Upper lobe of left lung (tissue), 4 donors: ENCODE data around the gene ELN.

Experiments
- EP300 ChIP-seq, 4 donors: sonication (generic); formaldehyde crosslinking; IDR thresholded peaks; one replicate each; pipeline ENCODE4 v1.5.1; 2017; ENCODE audit warnings: antibody characterized with exemption in 4 of 4, control low read depth in 2 of 4
- POLR2AphosphoS5 ChIP-seq, 2 donors: sonication (generic); formaldehyde crosslinking; IDR thresholded peaks; one replicate each; pipeline ENCODE4 v1.5.1; 2017; ENCODE audit warnings: antibody characterized with exemption in 2 of 2
- TF ChIP-seq, protein P1 (sequence below), 6 experiments: fragments of 450-650 bp in 4 of 6; fragments of 200-600 bp in 2 of 6; sonication (generic) in 2 of 6; IDR thresholded peaks; one replicate each; pipeline ENCODE4 v1.5.1; 2016 to 2019; ENCODE audit warnings: antibody characterized with exemption in 6 of 6

DNA sequence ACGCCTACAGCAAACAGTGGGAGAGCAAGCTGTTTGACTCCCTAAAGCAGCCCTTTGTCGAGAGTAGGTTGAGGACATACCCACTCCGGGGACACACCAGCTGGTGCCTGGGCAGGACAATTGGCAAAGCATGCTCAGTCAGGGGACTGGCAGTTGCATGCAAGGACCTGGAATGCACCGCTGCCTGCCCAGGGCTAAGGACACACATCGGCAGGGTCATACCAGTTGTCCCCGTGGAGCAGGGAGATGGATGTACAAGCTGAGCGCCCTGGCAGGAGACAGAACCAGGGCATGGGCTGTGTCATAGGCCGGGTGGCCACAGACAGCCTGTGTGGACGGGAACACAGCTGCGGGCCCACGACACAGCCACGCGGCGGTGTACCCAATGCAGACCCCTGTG lies 18.3 kb upstream of the ELN start:
- no peak for TF ChIP-seq EP300 (IDR thresholded peaks at IDR 0.05)
- TF ChIP-seq, protein P1, sequence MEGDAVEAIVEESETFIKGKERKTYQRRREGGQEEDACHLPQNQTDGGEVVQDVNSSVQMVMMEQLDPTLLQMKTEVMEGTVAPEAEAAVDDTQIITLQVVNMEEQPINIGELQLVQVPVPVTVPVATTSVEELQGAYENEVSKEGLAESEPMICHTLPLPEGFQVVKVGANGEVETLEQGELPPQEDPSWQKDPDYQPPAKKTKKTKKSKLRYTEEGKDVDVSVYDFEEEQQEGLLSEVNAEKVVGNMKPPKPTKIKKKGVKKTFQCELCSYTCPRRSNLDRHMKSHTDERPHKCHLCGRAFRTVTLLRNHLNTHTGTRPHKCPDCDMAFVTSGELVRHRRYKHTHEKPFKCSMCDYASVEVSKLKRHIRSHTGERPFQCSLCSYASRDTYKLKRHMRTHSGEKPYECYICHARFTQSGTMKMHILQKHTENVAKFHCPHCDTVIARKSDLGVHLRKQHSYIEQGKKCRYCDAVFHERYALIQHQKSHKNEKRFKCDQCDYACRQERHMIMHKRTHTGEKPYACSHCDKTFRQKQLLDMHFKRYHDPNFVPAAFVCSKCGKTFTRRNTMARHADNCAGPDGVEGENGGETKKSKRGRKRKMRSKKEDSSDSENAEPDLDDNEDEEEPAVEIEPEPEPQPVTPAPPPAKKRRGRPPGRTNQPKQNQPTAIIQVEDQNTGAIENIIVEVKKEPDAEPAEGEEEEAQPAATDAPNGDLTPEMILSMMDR (IDR thresholded peaks at IDR 0.05) = no peak
- TF ChIP-seq POLR2AphosphoS5 (IDR thresholded peaks at IDR 0.05) = no peak
